GM04503 (cell line): ENCODE measurements around the gene IL17C.

Experiments
- DNase-seq: peaks from one replicate; pipeline ENCODE4 v3.0.0-alpha.2; 2012; ENCODE audit warnings: low read depth

The IL17C gene

GRCh38 chr16:88645455-88645854 is 7.1 kb downstream of the IL17C start:
- no peak for DNase-seq

GRCh38 chr16:88645941-88646340 is 7.6 kb downstream of the IL17C start:
- no peak for DNase-seq

- no peak for DNase-seq
These were observed 8.1 kb downstream of the IL17C start for GRCh38 chr16:88646345-88647034.

- DNase-seq = no peak
These were observed 9.1 kb downstream of the IL17C start for GRCh38 chr16:88647178-88648070.

- no peak for DNase-seq
These were observed 11.0 kb downstream of the IL17C start for GRCh38 chr16:88649195-88649923.

- no peak for DNase-seq
These were observed 11.8 kb downstream of the IL17C start for GRCh38 chr16:88649924-88650748.

- no peak for DNase-seq
These were observed 12.4 kb downstream of the IL17C start, which contains the start of gene CYBA for GRCh38 chr16:88650749-88651275. CYBA (minus strand) TSS chr16:88651053; CDS start chr16:88651013, 40 bp downstream.

GRCh38 chr16:88651276-88651988 is 13.1 kb downstream of the IL17C start:
- no peak for DNase-seq

GRCh38 chr16:88651989-88652761 is 13.8 kb downstream of the IL17C start:
- no peak for DNase-seq

GRCh38 chr16:88652762-88653063 is 14.3 kb downstream of the IL17C start:
- no peak for DNase-seq

GRCh38 chr16:88653101-88653500 is 14.7 kb downstream of the IL17C start:
- no peak for DNase-seq

- no peak for DNase-seq
These were observed 15.4 kb downstream of the IL17C start for GRCh38 chr16:88653596-88654362.

- DNase-seq = no peak
These were observed 16.1 kb downstream of the IL17C start for GRCh38 chr16:88654363-88655052.

GRCh38 chr16:88655053-88655732 is 16.8 kb downstream of the IL17C start:
- no peak for DNase-seq

GRCh38 chr16:88655733-88656281 is 17.4 kb downstream of the IL17C start:
- DNase-seq = no peak

GRCh38 chr16:88656291-88656980 is 18.1 kb downstream of the IL17C start:
- DNase-seq = no peak

GRCh38 chr16:88657371-88657770 is 19.0 kb downstream of the IL17C start:
- DNase-seq = no peak
